Upper lobe of left lung (tissue), 4 donors: ENCODE results near the gene CYP2E1.

Experiments
- EP300 ChIP-seq, 4 donors: sonication (generic); formaldehyde crosslinking; IDR thresholded peaks; one replicate each; pipeline ENCODE4 v1.5.1; 2017; ENCODE audit warnings: antibody characterized with exemption in 4 of 4, control low read depth in 2 of 4
- TF ChIP-seq, protein P1 (sequence below), 6 experiments: fragments of 450-650 bp in 4 of 6; fragments of 200-600 bp in 2 of 6; sonication (generic) in 2 of 6; IDR thresholded peaks; one replicate each; pipeline ENCODE4 v1.5.1; 2016 to 2019; ENCODE audit warnings: antibody characterized with exemption in 6 of 6

DNA sequence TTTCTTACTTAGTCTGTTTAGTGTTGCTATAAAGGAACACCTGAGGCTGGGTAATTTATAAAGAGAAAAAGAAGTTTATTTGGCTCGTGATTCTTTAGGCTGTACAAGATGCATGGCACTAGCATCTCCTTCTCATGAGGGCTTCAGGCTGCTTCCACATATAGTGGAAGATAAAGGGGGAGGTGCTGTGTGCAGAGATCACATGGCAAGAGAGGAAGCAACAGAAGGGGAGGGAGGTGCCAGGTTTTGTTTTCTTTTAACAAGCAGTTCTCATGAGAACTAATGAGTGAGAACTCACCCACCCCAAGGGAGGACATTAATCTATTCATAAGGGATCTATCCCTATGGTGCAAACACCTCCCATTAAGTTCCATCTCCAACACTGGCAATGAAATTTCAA, 17.3 kb downstream of the CYP2E1 start:
- TF ChIP-seq EP300 (IDR thresholded peaks at IDR 0.05) = no peak
- TF ChIP-seq, protein P1, sequence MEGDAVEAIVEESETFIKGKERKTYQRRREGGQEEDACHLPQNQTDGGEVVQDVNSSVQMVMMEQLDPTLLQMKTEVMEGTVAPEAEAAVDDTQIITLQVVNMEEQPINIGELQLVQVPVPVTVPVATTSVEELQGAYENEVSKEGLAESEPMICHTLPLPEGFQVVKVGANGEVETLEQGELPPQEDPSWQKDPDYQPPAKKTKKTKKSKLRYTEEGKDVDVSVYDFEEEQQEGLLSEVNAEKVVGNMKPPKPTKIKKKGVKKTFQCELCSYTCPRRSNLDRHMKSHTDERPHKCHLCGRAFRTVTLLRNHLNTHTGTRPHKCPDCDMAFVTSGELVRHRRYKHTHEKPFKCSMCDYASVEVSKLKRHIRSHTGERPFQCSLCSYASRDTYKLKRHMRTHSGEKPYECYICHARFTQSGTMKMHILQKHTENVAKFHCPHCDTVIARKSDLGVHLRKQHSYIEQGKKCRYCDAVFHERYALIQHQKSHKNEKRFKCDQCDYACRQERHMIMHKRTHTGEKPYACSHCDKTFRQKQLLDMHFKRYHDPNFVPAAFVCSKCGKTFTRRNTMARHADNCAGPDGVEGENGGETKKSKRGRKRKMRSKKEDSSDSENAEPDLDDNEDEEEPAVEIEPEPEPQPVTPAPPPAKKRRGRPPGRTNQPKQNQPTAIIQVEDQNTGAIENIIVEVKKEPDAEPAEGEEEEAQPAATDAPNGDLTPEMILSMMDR (IDR thresholded peaks at IDR 0.05) = no peak
